Prostate gland (tissue), 2 donors: ENCODE results near the gene ASIC1.

ENCODE experiments used
- POLR2A ChIP-seq: fragments of 450-650 bp; IDR thresholded peaks from one replicate; pipeline ENCODE4 v1.6.1; 2016; ENCODE audit warnings: antibody characterized with exemption, mild to moderate bottlenecking
- POLR2AphosphoS5 ChIP-seq: sonication (generic); formaldehyde crosslinking; IDR thresholded peaks from one replicate; pipeline ENCODE4 v1.6.1; 2017; ENCODE audit warnings: antibody characterized with exemption
- TF ChIP-seq, protein P1 (sequence below), 4 experiments: fragments of 200-600 bp in 2 of 4; fragments of 450-650 bp in 2 of 4; sonication (generic) in 2 of 4; IDR thresholded peaks; 1 replicate in 3 of 4; 2 replicates in 1 of 4; pipeline ENCODE4 v1.5.1; 2016 to 2019; ENCODE audit warnings: antibody characterized with exemption in 4 of 4, mild to moderate bottlenecking in 2 of 4, moderate library complexity in 2 of 4

DNA sequence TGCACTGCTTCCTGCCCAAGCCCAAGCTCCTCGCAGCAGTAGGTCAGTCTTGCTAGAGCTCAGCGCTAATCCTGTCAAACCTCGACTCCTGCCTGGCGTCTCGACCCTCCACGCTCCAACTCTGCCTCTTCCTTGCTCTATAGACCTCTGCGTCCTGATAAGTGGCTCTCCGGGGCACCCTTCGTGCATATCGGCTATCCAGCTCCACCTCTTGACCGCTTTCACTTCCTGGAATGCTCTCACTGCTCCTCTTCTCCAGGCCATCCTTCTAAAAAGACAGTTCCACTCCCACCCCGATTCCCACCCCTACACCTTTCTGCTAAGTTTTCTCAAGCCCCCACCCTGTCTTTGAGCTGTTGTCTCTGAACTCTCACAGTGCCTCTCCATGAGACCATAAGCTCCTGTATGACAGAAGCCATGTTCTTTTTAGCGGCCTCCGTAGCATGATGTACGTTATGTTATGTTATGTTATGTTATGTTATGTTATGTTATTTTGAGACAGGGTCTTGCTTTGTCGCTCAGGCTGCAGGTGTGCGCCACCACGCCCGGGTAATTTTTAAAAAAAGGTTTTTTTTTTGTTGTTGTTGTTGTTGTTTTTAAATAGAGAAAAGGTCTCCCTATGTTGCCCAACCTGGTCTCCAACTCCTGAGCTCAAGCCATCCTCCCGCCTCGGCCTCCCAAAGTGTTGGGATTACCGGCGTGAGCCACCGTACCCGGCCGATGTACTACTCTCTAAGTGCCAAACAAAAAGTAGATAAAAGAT, 55.2 kb downstream of the ASIC1 start:
- TF ChIP-seq, protein P1, sequence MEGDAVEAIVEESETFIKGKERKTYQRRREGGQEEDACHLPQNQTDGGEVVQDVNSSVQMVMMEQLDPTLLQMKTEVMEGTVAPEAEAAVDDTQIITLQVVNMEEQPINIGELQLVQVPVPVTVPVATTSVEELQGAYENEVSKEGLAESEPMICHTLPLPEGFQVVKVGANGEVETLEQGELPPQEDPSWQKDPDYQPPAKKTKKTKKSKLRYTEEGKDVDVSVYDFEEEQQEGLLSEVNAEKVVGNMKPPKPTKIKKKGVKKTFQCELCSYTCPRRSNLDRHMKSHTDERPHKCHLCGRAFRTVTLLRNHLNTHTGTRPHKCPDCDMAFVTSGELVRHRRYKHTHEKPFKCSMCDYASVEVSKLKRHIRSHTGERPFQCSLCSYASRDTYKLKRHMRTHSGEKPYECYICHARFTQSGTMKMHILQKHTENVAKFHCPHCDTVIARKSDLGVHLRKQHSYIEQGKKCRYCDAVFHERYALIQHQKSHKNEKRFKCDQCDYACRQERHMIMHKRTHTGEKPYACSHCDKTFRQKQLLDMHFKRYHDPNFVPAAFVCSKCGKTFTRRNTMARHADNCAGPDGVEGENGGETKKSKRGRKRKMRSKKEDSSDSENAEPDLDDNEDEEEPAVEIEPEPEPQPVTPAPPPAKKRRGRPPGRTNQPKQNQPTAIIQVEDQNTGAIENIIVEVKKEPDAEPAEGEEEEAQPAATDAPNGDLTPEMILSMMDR (IDR thresholded peaks at IDR 0.05), result no peak
- TF ChIP-seq POLR2AphosphoS5, result no peak
- no peak for TF ChIP-seq POLR2A
